ENCODE results near the gene SPATA20.

SPATA20 gene

GRCh38 chr17:50598487-50598886, 51.5 kb downstream of the SPATA20 start:
- no peak for DNase-seq (ENCODE audit: low read depth in 2 of 2)

- no peak for DNase-seq (ENCODE audit: low read depth in 2 of 2)
These were observed 52.6 kb downstream of the SPATA20 start for GRCh38 chr17:50599606-50600005.

GRCh38 chr17:50601823-50602375, 54.9 kb downstream of the SPATA20 start:
- no peak for DNase-seq (ENCODE audit: low read depth in 2 of 2)

GRCh38 chr17:50602836-50603235, 55.9 kb downstream of the SPATA20 start:
- no peak for DNase-seq (ENCODE audit: low read depth in 2 of 2)

GRCh38 chr17:50603340-50603739, 56.4 kb downstream of the SPATA20 start:
- no peak for DNase-seq (ENCODE audit: low read depth in 2 of 2)

GRCh38 chr17:50604513-50604912, 57.5 kb downstream of the SPATA20 start:
- peak; percentile 80 to 83 for DNase-seq (ENCODE audit: low read depth in 2 of 2)

GRCh38 chr17:50605429-50605828, 58.5 kb downstream of the SPATA20 start:
- no peak for DNase-seq (ENCODE audit: low read depth in 2 of 2)

Data from fibroblast of skin of left quadriceps (primary cell).